Peyer's patch (tissue), 4 donors: Measurements from ENCODE around the gene ABHD3. TPM values are rescaled to one million over a fixed set of nuclear protein-coding genes. Genes with fewer than 3 reads are reported as not detected.
"Not testable (repeated sequence)": the region's sequence is repeated elsewhere in the genome, so short reads cannot be mapped to it uniquely, and the experiment has no call there.

ENCODE experiments used
- DNase-seq, 3 donors: peaks; one replicate each; pipeline ENCODE4 v3.0.0-alpha.2; 2017 to 2019
- H3K27ac ChIP-seq, 4 donors: fragments of 200-600 bp; sonication (generic); one replicate each; pipeline ENCODE4 v1.5.1; 2016 to 2019
- H3K27me3 ChIP-seq, 2 donors: fragments of 200-600 bp; sonication (generic); one replicate each; pipeline ENCODE4 v1.5.1; 2019
- H3K36me3 ChIP-seq, 3 donors: fragments of 200-600 bp; sonication (generic); one replicate each; pipeline ENCODE4 v1.5.1; 2016 to 2019
- H3K4me1 ChIP-seq, 4 donors: fragments of 200-600 bp; sonication (generic); one replicate each; pipeline ENCODE4 v1.5.1; 2016 to 2019
- H3K4me3 ChIP-seq, 4 donors: fragments of 200-600 bp; sonication (generic); 1 replicate in 3 of 4; 2 replicates in 1 of 4; pipeline ENCODE4 v1.5.1; 2016 to 2019; ENCODE audit warnings: mild to moderate bottlenecking in 1 of 4
- H3K9me3 ChIP-seq, 4 donors: fragments of 200-600 bp; sonication (generic); one replicate each; pipeline ENCODE4 v1.5.1; 2016 to 2019; ENCODE audit warnings: mild to moderate bottlenecking in 1 of 4
- POLR2A ChIP-seq, 2 donors: fragments of 450-650 bp; IDR thresholded peaks; one replicate each; pipeline ENCODE4 v1.5.1; 2017; ENCODE audit warnings: antibody characterized with exemption in 2 of 2, mild to moderate bottlenecking in 2 of 2, moderate library complexity in 2 of 2
- total RNA-seq, 4 donors: library from RNA; depleted of rRNA; stranded (reverse); fragments of >200 nt; gene quantifications; one replicate each; pipeline ENCODE4 v1.1.0, GENCODE V29; 2016
- TF ChIP-seq, protein P1 (sequence below), 6 experiments: fragments of 450-650 bp in 4 of 6; fragments of 200-600 bp in 2 of 6; sonication (generic) in 1 of 6; IDR thresholded peaks; one replicate each; pipeline ENCODE4 v1.5.1; 2017 to 2019; ENCODE audit warnings: antibody characterized with exemption in 6 of 6, mild to moderate bottlenecking in 3 of 6, moderate library complexity in 1 of 6

Gene ABHD3
- total RNA-seq, 4 donors from 2014 or later: 23.1 to 133 (median 47.2) TPM

DNA sequence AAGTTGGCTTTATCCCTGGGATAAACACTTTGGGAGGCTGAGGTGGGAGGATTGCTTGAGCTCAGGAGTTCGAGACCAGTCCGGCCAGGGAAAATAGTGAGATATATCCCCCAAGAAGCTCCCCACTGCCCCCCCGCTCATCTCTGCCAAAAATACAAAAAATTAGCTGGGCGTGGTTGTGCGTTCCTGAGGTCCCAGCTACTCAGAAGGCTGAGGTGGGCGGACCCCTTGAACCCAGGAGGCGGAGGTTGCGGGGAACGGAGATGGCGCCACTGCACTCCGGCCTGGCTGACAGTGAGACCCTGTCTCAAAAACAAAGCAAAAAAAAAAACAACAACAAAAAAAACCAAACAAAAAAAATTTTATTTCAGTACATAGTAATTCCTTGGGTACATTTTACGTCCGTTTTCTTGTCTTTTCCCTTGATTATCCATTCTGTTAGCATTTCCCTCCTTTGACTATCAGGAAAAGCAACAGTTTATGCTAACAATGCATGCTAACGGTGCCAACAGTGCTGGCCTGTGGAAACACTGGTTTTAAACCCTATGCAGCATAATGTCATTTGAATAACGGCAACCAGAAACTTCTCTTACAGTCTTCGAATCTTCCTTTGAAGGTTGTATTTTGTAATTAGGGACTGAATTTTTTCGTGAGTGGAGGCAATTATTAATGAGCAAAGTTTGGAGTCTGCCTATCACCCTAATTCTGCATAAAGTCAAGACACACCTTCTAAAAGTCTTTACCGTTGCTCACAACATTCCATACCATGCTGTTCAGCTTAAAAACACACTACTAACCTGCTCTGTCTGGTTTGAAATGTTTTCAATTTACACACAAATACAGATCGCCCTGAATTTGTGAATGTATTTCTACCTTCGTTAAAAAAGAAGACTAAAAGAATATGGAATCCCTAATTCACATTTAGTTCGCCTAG lies 35.3 kb upstream of the ABHD3 start:
- peaks cover 0 to 32% (median 2%) of the 10 kb centered on the region in 4 donors for H3K4me1 ChIP-seq
- H3K27me3 ChIP-seq: no peaks in the 10 kb centered on the region
- TF ChIP-seq, protein P1, sequence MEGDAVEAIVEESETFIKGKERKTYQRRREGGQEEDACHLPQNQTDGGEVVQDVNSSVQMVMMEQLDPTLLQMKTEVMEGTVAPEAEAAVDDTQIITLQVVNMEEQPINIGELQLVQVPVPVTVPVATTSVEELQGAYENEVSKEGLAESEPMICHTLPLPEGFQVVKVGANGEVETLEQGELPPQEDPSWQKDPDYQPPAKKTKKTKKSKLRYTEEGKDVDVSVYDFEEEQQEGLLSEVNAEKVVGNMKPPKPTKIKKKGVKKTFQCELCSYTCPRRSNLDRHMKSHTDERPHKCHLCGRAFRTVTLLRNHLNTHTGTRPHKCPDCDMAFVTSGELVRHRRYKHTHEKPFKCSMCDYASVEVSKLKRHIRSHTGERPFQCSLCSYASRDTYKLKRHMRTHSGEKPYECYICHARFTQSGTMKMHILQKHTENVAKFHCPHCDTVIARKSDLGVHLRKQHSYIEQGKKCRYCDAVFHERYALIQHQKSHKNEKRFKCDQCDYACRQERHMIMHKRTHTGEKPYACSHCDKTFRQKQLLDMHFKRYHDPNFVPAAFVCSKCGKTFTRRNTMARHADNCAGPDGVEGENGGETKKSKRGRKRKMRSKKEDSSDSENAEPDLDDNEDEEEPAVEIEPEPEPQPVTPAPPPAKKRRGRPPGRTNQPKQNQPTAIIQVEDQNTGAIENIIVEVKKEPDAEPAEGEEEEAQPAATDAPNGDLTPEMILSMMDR (IDR thresholded peaks at IDR 0.05): peak in 1 of 6 experiments; percentile 1
- TF ChIP-seq POLR2A (IDR thresholded peaks at IDR 0.05): no peak
- peak overlapping the region; percentile 94 to 100 (median 98) for H3K4me3 ChIP-seq
- no peaks in the 10 kb centered on the region for H3K36me3 ChIP-seq
- no peak for DNase-seq
- peak overlapping the region; percentile 94 to 100 (median 98) for H3K27ac ChIP-seq
- H3K9me3 ChIP-seq: no peaks in the 10 kb centered on the region

DNA sequence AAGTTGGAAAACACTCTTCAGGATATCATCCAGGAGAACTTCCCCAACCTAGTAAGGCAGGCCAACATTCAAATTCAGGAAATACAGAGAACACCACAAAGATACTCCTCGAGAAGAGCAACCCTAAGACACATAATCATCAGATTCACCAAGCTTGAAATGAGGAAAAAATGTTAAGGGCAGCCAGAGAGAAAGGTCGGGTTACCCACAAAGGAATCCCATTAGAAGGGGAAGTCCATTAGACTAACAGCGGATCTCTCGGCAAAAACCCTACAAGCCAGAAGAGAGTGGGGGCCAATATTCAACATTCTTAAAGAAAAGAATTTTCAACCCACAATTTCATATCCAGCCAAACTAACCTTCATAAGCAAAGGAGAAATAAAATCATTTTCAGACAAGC lies 32.4 kb upstream of the ABHD3 start:
- not testable (repeated sequence) for H3K4me3 ChIP-seq, DNase-seq, H3K27me3 ChIP-seq, H3K27ac ChIP-seq, H3K36me3 ChIP-seq, H3K9me3 ChIP-seq
- H3K4me1 ChIP-seq: peaks cover 0 to 15% (median under 1%) of the 10 kb centered on the region in 4 donors

DNA sequence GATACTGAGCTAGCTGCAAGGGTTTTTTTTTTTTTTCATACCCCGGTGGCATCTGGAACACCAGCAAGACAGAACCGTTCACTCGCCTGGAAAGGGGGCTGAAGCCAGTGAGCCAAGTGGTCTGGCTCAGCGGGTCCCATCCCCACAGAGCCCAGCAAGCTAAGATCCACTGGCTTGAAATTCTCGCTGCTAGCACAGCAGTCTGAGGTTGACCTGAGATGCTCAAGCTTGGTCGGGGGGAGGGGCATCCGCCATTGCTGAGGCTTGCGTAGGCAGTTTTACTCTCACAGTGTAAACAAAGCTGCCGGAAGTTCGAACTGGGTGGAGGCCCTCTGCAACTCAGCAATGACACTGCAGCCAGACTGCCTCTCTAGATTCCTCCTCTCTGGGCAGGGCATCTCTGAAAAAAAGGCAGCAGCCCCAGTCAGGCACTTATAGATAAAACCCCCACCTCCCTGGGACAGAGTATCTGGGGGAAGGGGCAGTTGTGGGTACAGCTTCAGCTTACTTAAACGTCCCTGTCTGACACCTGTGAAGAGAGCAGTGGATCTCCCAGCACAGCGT lies 31.0 kb upstream of the ABHD3 start:
- Histone ChIP-seq H3K27ac (peak overlapping the region in 3 of 4 donors; percentile 41 to 60 (median 58)), H3K4me3 (no peak overlapping the region), H3K9me3 (no peaks in the 10 kb centered on the region), H3K27me3 (no peaks in the 10 kb centered on the region), H3K36me3 (no peaks in the 10 kb centered on the region), H3K4me1 (peaks cover 0 to 15% (median 0%) of the 10 kb centered on the region in 4 donors)
- DNase-seq: peak; percentile 52 to 88 (median 78)
- TF ChIP-seq, protein P1 (IDR thresholded peaks at IDR 0.05): no peak
- TF ChIP-seq POLR2A (IDR thresholded peaks at IDR 0.05): no peak

DNA sequence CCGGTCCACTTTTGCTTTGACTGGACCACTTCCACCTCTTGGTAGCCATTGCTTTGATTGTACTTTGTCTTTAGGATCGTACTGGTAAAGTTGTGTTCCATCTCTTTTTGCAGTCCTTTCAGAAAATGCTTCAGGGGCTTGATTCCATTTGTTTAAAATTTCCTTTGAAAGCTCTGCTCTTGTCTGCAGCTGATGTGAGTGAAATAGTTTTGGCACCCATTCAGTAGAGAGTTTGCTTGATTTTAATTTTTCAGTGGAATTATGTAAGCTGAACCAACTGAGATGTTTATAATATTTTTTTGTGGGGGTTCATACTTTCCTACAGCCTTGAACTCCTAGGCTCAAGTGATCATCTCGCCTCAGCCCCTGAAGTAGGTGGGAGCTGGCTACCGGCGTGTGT lies 28.4 kb upstream of the ABHD3 start:
- TF ChIP-seq, protein P1 (IDR thresholded peaks at IDR 0.05): no peak
- peaks cover 0 to 7% (median 0%) of the 10 kb centered on the region in 4 donors for H3K4me1 ChIP-seq
- H3K36me3 ChIP-seq: no peaks in the 10 kb centered on the region
- no peak for DNase-seq
- no peaks in the 10 kb centered on the region for H3K27me3 ChIP-seq
- no peak overlapping the region for H3K27ac ChIP-seq
- no peaks in the 10 kb centered on the region for H3K9me3 ChIP-seq
- no peak overlapping the region for H3K4me3 ChIP-seq

DNA sequence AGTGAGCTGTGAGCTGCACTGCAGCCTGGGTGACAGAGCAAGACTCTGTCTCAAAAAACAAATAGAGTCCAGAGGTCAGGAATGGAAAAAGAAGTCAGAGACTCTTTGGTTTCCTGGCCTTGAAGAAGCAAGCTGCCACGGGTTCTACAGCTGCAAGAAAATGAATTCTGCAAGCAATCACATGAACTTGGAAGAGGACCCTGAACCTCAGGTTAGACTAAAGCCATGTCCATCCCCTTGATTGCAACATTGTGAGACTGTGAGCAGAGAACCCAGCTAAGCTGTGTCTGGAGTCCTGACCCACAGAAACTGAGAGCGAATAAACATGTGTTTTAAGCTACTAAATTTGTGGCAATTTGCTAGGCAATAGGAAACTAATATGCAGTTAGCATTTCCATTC lies 23.1 kb upstream of the ABHD3 start:
- H3K4me3 ChIP-seq: no peak overlapping the region
- TF ChIP-seq, protein P1 (IDR thresholded peaks at IDR 0.05): no peak
- TF ChIP-seq POLR2A (IDR thresholded peaks at IDR 0.05): no peak
- H3K27me3 ChIP-seq: no peaks in the 10 kb centered on the region
- no peaks in the 10 kb centered on the region for H3K4me1 ChIP-seq
- H3K9me3 ChIP-seq: no peaks in the 10 kb centered on the region
- H3K27ac ChIP-seq: no peak overlapping the region
- DNase-seq: no peak
- no peaks in the 10 kb centered on the region for H3K36me3 ChIP-seq

DNA sequence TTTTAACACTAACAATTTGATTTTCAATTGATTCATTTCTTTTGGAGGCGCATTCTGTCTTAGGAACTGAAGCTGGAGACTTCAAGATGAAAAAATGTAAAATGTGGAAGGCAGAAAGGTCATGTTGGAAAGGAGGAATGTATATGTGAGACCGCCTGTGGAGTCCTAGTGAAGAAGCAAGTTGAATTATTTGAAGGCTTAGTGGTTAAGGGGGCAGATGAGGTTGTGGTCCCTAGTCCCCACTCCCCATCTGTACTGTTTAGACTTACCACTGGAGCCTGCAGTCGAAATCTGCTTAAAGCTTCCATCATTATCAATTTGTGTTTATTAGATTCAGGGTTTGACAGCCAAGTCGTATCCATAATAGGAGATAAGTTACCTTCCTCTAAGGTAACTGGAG lies 20.6 kb upstream of the ABHD3 start:
- H3K9me3 ChIP-seq: no peaks in the 10 kb centered on the region
- TF ChIP-seq, protein P1 (IDR thresholded peaks at IDR 0.05): no peak
- TF ChIP-seq POLR2A (IDR thresholded peaks at IDR 0.05): no peak
- no peak overlapping the region for H3K4me3 ChIP-seq
- H3K27ac ChIP-seq: no peak overlapping the region
- H3K27me3 ChIP-seq: no peaks in the 10 kb centered on the region
- no peaks in the 10 kb centered on the region for H3K36me3 ChIP-seq
- no peaks in the 10 kb centered on the region for H3K4me1 ChIP-seq
- no peak for DNase-seq
